ENCODE results near the gene IFNL3.

DNA sequence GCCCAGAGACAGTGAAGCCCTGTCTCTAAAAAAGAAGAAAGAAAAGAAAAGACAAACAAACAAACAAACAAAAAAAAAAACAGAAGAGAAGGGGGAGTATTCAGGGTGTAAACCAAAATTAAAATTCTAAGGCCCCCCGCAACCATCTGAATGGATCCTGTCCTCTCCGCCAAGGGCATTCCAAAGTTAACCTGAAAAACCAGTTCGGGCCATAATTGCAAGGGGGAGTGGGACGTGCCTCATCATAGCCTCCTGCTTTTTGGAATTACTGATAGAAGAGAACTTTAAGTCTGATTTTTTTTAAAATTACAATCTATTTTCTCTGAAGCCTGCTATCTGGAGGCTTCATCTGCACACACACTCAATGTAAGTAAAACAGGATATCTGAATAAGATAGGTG is 17.7 kb upstream of the IFNL3 start:
- TF ChIP-seq, protein P1, sequence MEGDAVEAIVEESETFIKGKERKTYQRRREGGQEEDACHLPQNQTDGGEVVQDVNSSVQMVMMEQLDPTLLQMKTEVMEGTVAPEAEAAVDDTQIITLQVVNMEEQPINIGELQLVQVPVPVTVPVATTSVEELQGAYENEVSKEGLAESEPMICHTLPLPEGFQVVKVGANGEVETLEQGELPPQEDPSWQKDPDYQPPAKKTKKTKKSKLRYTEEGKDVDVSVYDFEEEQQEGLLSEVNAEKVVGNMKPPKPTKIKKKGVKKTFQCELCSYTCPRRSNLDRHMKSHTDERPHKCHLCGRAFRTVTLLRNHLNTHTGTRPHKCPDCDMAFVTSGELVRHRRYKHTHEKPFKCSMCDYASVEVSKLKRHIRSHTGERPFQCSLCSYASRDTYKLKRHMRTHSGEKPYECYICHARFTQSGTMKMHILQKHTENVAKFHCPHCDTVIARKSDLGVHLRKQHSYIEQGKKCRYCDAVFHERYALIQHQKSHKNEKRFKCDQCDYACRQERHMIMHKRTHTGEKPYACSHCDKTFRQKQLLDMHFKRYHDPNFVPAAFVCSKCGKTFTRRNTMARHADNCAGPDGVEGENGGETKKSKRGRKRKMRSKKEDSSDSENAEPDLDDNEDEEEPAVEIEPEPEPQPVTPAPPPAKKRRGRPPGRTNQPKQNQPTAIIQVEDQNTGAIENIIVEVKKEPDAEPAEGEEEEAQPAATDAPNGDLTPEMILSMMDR (IDR thresholded peaks at IDR 0.05): no peak
- no peak for TF ChIP-seq POLR2A (IDR thresholded peaks at IDR 0.05)

Data from heart left ventricle (tissue), 13 donors.